HG02884 (cell line): Measurements from ENCODE around the gene PDE9A.

Experiments
- ATAC-seq: cut with Tn5 transposase; IDR thresholded peaks from one replicate; pipeline ENCODE4 v1.9.1; 2021; ENCODE audit warnings: mild to moderate bottlenecking, moderate library complexity; ENCODE audit not compliant: unreplicated experiment

PDE9A gene

DNA sequence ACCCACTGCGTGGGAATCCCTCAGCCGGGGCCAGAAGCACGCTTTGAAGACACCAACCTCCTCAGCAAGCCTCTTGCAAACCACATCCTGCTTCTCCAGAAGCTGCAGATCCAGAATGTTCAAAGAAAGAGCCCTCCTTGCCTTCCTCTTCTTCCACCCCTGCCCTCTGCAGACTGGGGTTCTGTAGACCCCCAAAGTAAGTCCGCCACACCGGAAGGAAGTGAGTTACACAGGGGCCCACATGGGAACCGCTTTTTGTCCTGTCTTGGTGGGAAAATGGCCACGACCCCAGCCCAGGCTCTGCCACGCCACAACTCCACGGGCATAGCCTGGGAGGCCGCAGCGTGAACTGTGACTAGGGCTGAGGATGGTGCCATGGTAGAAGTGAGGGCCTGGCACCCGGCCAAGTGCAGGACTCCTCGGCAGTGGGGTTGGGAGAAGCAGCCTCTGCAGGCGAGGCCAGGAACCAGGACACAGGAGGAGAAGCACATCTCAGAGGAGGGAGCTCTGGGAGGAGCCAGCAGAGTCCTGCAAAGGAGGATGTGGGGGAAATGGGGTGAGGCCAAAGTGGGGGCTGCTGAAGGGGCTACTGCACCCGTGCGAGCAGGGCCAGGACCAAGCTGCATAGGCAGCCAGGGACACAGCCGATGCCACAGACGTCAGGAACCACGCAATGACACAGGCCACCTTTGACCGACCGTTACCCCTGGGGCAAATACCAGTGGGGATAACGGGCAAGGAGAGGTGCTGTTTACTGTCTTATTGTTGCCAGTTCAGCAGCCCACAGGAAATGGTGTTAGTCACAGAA, 30.9 kb downstream of the PDE9A start:
- ATAC-seq: no peak

DNA sequence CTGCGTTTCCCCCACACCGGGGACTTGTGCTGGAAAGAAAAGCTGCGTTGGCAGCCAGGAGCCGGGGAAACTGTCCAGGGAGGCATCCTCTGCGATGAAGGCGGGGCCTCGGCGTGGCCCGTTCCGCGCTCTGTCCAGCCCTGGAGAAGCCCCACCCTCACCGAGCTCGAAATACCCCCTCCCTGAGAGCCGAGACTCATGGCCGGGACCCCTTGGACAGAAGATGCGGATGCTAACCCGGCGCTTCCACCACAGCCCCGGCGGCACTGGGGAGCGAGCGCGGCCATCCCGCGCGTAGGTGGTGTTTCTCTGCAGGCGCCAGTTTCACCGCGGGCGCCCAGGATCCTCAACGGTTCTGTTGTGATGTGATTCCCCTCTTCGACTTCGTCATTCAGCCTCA, 31.6 kb downstream of the PDE9A start:
- ATAC-seq: no peak

DNA sequence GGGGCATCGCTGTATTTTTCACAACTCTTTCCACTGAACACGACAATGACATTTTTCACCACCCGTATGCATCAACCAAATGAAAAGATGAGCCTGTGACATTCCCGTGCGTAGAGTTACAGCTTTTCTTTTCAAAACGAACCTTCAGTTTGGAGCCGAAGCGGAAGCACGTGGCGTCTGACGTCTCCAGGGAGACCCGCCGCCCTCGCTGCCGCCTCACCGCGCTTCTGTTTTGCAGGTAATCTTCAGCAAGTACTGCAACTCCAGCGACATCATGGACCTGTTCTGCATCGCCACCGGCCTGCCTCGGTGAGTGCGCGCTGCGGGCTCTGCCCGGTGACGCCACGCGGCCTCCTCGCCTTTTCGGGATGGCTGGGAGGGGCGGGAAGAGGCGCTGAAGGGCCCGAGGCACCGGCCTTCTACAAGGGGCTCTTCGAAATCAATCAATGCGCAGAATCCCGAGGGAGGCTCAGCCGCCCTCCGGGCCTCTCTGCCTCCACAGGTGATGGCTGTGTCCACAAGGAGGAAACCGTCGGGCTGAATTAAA, 32.6 kb downstream of the PDE9A start:
- no peak for ATAC-seq

DNA sequence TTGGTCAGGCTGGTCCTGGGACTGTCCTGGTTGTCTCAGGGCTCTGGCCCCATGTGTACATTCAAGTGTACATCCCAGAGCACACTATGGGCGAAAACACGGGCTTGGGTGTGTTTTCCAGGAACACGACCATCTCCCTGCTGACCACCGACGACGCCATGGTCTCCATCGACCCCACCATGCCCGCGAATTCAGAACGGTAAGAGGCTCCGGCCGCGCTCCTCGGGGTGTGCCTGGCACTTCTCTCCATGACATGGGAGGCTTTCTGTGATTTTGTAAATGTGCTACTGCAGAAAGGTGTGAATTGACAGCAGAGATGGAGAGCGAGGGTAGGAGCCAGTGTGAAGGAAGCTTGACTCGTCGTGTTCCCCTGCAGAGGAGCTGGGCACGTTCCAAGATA, 34.4 kb downstream of the PDE9A start:
- ATAC-seq: no peak

DNA sequence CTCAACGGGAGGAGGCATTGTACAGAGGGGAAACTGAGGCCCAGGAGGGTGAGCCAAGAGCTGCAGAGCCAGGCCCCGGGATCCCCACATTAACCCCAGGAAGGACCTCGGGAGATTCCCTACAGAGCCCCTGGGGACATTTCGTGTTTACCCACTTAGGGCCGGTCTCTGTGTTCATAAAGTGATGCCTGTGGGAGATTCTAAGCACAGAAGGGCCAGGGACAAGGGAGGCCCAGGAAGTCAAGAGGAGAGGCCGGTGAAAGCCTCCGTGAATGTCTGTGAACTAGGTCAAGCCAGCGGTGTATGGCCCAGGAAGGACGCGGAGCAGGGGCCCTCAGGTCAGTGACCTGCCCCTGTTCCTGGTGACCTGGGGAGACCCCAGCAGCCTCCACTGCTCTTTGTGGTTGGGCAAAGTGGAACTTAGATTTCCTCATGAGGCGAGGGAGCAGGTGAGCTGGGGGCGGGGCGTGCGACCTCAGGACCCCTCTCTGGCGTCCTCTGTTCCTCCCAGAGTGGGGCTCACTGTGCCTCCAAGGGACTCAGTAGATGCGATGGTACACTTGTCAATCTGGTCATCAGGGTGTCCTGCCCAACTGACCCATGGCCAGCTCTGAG, 34.9 kb downstream of the PDE9A start:
- no peak for ATAC-seq

DNA sequence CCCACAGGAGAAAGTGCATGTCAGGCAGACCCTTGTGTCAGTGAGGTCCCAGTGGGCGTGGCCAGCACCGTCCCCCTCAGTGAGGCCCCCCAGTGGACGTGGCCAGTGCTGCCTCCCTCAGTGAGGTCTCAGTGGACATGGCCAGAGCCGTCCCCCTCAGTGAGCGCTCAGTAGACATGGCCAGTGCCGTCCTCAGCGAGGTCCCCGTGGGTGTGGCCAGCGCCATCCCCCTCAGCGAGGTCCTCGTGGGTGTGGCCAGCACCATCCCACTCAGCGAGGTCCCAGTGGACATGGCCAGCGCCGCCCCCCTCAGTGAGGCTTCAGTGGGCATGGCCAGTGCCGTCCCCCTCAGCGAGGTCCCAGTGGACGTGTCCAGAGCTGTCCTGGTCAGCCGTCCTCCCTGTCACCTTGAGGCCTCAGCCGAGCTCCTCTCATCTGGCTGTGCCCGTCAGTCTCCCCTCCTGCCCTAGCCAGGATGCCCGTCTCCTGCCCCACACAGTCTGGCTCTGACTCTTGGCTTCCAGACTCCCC, 35.5 kb downstream of the PDE9A start:
- ATAC-seq: no peak

DNA sequence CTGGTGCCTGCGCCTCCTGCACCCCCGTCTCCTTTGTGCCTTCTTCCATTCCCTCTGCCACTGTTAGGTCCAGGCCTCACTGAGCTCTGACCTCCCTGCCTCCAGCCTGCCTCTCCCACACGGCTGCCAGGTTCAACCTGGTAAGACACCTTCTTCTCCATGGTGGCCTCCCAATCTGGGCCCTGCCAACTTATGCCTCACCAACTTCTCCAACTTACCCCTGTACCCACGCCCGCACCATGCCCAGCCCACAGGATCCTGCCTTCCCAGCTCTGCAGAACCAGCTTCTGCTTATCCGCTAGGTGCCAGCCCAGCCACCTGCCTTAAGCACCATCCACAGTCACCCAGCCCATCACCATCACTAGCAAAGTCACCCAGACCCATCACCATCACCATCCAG, 37.2 kb downstream of the PDE9A start:
- no peak for ATAC-seq

DNA sequence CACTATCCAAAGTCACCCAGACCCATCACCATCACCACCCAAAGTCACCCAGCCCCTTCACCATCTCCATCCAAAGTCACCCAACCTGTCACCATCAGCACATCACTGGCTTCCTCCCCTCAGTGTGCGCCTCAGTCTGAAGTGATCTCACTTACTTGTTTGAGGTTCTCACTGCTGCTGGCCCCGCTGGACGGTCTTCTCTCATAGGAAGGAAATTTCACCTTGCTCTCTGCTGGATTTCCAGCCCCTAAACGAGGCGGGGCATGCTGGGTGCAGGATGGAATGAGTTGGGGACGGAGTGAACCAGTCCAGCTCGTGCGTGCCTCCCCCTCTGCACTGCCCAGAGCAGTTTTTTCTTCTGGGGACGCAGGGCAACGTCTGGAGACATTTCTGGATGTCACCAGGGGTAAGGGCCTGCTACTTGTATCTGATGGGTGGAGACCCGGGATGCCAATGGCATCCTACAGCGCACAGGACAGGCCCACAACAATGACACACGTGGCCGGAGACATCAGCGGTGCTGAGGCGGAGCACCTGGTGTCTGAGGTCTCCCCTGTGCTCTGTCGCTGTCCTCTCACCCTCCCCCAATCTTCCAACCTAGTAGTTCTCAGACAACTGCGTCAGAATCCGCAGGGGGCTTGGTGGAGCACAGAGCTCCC, 38.6 kb downstream of the PDE9A start:
- no peak for ATAC-seq

DNA sequence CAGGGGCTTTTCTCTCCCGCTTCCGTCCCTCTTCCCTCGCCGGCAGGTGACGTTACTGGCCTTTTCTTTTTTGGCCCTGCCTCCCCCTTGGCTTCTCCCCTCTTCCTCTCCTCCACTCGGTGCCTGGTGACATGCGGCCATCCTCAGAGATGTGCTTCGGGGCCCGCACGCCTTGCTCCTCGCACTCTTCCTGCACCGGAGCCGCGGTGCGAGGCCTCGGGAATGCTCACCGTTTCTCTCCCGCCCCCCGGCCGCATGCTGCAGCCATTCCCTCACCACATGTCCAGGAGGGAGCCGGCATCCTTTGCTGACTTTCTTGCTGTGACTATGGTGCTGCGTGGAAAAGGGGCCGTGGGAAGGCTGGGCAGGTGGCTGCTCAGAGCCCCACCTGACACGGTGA, 39.3 kb downstream of the PDE9A start:
- no peak for ATAC-seq

DNA sequence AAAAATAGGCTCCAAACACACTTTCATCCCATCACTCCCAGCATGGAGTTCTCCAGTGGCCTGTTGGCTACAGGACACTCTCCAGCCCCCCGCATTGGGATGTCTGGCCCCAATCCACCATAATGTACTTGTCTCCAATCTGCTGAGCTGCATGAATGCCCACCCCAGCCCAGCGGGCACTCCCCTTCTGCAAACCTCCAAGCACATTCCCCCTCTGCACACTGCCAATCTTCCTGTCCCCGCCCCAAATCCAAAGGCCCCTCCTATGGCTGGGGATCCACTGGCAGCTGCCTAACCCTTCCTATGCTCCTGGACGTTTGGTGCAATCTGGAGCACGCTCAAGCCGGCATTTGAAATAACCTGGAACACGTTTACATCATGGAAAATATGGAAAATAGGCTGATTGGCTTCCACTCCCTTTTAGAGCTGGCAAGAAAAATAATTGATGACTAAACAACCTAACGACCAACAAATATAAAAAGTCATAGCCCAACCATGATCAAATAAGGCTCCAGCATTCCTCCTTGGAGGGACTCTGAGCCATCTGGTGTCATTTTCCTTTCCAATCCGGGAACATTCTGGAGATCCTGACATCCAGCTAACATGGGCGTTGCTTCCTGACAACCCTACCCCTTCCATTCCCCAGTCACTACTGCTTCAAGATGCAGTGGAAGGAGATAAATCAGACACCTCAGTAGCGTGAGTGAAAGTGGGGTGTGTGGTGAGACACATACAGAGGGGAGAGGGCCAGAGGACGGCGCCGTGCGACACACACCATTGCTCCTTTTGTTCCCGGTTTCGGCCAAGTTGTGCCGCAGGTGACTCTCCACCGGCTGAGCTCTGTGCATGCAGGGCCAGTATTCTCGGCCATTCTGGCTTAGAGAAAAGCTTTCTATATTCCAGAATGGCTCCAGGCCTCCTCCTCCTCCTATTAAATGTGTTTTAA, 41.6 kb downstream of the PDE9A start:
- ATAC-seq: no peak

DNA sequence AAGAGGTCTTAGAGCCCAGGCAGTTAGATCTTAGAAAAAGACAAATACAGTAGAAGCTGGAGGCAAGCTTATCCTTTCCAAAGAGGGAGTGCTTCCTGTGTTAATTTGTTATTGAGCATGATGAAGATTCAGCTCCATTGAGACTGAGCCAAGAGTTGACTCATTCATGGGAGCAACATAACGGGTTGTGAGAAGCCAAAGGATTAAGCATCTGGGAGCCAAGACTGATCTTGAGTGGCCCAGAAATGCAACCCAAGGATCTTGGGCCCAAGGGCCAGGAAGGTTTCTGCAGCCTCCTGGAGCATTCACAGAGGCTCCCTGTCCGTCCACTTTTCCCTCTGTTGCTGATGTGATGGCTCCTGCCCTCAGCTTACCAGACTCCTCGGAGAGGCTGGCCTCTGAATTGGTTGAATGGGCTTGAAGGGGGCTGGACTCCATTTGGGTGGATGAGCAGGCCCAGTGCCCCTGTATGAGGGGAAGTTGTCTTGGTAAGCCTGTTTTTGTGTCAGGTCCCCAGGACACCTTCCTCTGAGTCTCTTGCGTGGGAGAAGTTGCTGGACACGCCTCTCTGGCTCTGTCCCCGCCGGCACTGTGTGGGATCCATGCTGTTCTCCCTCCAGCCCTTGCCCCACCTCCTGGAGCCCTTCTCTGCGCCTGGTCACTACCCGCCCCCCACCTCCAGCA, 42.4 kb downstream of the PDE9A start:
- no peak for ATAC-seq

DNA sequence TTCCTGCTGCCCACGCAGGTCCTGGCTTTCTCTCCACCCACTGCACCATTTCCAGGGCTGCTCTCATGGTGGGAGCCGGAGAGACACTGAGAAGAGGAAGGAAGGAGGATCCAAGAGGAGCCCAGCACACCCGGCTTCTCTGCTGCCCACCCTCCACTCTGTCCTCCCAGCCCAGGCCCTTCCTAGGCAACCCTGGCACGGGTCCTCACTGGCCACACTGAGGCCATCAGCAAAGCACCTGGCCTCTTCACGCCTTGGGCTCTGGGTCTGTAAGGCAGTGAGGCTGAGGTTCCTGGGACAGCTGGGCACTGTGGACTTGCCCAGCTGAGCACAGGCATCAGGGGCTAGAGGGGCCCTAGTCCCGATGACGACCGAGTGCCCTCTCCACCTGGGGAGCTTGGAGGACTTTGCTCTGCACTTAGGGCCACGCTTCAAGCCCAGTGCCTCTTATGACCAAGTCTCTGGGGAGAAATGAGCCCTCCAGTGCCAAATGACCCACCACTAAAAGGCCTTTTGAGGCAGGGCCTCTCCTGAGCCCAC, 43.1 kb downstream of the PDE9A start:
- no peak for ATAC-seq

DNA sequence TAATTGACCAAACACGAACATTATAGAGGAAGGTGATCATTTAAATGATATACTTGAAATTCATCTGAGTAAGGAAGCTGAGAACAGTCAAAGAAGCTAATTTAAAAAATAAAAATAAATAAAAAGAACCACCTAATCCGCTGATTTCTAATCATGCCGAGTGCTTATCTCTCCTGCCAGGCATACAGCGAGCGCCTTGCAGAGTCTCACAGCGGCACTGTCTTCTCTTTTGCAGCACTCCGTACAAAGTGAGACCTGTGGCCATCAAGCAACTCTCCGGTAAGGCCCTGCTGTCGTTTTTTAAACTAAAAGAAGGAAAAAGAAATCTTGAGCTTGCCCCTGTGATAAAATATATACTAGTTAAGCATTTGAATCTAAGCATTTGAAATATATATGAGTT, 45.3 kb downstream of the PDE9A start:
- no peak for ATAC-seq

DNA sequence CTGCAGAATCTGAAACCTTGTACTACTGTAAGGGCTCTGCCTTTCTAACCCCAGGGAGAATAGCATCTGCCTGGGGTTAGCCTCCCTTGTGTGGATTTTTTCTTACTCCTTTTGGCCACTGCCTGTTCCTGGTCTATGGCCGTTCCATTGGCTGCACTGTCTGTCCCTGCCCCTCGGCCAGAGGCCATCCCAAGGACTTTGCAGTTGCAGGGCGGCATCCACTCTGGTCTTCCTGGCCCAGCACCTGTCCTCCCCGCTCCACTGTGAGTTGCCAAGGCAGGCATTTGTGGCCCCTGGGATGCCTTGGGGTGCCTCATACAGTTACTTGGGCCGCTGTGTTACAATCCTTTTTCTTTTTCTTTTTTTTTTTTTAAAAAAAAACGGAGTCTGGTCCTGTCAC, 45.8 kb downstream of the PDE9A start:
- no peak for ATAC-seq

DNA sequence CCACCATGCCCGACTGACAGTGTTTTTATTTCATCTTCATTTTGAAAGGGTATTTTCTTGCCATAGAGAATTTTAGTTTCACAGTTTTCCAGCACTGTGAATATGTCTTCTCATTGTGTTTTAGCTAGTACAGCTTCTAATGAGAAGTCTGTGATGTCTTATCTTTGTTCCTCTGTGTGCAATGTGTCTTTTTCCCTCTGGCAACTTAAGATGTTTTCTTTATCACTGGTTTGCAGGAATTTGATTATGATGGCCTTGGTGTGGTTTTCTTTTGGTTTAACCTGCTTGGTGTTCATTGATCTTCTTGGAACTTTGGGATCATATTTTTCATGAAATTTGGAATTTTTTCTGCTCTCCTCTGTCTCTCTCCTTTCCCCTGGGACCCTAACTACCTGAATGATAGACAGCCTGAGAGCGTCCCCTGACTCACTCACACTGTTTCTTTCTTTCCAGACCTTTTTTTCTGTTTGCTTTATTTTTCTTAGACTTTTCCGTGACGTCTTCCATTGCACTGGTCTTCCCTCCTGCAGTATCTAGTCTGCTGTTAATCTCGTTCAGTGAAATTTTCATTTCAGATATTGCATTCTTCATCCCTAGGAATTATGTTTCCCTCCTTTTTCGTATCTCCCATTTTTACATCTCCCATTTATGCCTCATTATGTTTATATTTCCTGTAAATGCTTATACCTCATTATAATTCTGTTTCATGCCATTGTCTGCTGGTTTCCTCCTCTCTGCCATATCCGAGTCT, 48.5 kb downstream of the PDE9A start:
- no peak for ATAC-seq

DNA sequence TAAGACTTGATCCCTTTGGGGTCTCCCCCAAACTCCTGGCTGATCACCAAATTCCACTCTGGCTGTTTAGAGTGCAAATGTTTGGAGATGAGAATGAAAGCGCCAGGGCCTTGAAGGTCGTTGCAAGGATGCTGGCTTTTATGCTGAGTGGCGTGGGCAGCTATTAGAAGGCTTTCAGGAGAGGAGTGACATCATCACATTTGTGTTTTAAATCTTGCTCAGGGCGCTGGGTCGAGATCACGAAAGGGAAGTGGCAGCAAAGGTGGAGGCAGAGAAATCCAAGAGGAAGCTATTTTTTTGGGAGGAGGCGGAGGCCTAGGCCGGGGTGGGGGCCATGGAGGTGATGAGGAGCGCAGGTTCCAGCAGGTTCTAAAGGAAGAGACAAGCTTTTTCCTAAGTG, 49.3 kb downstream of the PDE9A start:
- ATAC-seq: no peak

DNA sequence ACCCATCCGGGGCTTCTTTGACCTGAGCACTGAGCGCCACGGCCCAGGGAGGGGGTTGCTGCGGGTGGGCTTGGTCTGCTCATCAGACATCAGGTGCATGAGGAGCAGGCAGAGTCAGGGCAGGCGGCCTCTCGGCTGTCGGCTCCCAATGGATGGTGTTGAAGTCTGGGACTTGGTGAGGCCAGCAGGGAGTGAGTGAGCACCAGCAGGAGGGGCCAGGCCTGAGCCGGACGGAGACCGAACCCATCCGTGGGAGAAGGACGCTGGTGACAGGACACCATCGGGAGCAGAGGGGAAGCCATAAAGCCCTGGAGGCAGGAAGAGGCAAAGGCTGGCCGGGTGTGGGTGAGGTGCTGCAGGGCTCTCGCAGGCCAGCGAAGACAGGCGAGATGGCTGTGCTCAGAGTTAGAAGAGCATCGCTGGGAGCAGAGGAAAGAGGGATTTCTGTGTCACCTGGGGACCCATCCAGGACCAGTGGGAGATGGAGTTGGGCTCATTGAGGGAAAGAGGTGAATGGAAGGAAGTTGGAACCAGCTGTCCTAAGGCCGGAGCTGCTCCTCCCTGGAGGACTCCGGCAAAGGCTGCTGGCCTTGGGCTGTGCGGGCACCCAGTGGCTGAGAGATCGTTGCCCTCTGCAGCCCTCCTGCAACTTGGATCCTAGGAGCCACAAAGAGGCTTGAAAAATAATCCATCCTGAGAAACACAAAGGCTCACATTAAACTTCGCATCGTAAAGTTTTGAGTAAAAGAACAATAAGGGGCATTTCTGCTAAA, 49.9 kb downstream of the PDE9A start:
- no peak for ATAC-seq

DNA sequence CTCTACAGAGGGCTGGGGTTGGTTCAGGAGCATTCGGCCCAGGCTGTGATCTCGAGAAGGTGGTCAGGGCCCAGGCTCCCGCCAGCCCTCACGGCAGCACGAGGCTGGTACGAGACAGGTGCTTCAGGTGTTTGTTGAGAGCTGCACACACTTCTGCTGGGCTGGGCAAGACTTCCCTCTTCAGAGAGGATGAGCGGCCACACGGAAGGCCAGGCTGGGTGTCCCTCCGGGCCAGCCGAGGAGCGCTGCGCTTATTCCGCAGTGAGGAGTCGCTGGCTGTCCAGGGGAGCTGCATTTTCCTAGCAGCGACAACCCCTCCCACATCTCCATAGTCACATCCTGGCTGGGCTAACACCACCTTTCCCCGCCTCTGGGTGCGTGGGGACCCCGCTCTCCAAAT, 50.5 kb downstream of the PDE9A start:
- no peak for ATAC-seq
